ENCODE results near the gene BDNF. TPM values are rescaled to one million over a fixed set of nuclear protein-coding genes. Genes with fewer than 3 reads are reported as not detected.

BDNF gene
- total and polyA plus RNA-seq, 2 donors (not counting 1 experiment from before 2014, with no cell fraction given), result 11.2 to 16.7 TPM

DNA sequence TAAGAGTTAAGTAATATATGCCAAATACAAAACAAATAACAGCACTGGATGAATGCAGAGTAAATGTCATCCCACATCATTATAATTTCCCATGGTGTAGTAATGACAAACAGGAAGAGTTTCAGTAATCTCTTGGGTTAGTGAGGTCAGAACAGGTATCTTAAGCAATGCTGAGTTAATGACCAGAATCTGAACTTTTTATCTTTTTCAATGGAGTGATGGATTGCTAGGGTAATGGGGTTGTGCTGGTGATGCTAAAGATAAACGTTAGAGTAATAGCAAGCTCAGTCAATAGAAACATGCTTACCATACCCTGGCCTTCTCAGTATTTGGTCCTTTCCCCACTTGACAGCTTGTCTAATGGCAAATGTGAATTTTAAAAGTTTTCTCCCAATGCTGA is 11.5 kb upstream of the BDNF start:
- Histone ChIP-seq H3K79me2 (ENCODE audit: control insufficient read depth, insufficient read depth, low read length) (no peaks in the 10 kb centered on the region), H3K27ac (ENCODE audit: insufficient read depth, low read length) (no peak overlapping the region), H4K20me1 (ENCODE audit: control insufficient read depth, extremely low read depth, insufficient read depth, low read length) (no peaks in the 10 kb centered on the region), H3K27me3 (ENCODE audit: control insufficient read depth, insufficient read depth, low read length) (no peaks in the 10 kb centered on the region), H3K36me3 (ENCODE audit: control insufficient read depth, insufficient read depth, low read length) (no peaks in the 10 kb centered on the region), H2AFZ (ENCODE audit: low read length) (no peak overlapping the region), H3K4me1 (ENCODE audit: control insufficient read depth, extremely low read depth, insufficient read depth, low read length) (no peaks in the 10 kb centered on the region), H3K9ac (ENCODE audit: insufficient read depth, low read length) (no peak overlapping the region), H3K4me3 (replicated peaks in 1 of 4; ENCODE audit: control extremely low read depth in 1 of 4, insufficient read depth in 1 of 4, low read depth in 3 of 4, low read length in 4 of 4) (no peak overlapping the region), H3K4me2 (ENCODE audit: extremely low read depth, insufficient read depth, low read length) (no peak overlapping the region), H3K9me3 (ENCODE audit: control insufficient read depth, insufficient read depth, low read depth, low read length) (no peaks in the 10 kb centered on the region)
- TF ChIP-seq, protein P1, sequence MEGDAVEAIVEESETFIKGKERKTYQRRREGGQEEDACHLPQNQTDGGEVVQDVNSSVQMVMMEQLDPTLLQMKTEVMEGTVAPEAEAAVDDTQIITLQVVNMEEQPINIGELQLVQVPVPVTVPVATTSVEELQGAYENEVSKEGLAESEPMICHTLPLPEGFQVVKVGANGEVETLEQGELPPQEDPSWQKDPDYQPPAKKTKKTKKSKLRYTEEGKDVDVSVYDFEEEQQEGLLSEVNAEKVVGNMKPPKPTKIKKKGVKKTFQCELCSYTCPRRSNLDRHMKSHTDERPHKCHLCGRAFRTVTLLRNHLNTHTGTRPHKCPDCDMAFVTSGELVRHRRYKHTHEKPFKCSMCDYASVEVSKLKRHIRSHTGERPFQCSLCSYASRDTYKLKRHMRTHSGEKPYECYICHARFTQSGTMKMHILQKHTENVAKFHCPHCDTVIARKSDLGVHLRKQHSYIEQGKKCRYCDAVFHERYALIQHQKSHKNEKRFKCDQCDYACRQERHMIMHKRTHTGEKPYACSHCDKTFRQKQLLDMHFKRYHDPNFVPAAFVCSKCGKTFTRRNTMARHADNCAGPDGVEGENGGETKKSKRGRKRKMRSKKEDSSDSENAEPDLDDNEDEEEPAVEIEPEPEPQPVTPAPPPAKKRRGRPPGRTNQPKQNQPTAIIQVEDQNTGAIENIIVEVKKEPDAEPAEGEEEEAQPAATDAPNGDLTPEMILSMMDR (conservative IDR thresholded peaks at IDR 0.05 in 1 of 2, IDR thresholded peaks at IDR 0.05 in 1 of 2; ENCODE audit: low read depth in 1 of 2, low read length in 2 of 2), result no peak
- no peak for TF ChIP-seq EZH2 (IDR thresholded peaks at IDR 0.05; ENCODE audit: low read length, missing control alignments)
- no peak for DNase-seq (ENCODE audit: low read depth in 2 of 2)

DNA sequence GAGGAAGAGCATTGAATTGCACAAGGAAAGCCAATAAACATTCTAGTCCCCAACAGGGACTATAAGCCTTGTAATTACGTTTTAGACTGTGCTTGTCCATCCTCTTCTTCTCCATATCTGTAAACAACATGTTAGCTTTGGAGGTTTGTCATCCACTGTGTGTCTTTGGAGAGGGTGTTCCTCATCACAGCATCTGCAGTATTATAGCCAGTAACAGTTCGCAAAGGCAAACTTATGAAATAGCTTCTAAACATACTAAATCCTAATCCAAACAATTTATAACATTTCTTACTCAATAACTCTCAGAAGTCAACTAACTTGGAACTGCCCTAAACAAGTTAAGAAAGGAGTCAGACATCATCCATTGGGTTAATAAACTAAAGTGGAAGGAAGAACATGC is 10.3 kb upstream of the BDNF start:
- TF ChIP-seq, protein P1 (conservative IDR thresholded peaks at IDR 0.05 in 1 of 2, IDR thresholded peaks at IDR 0.05 in 1 of 2; ENCODE audit: low read depth in 1 of 2, low read length in 2 of 2), result no peak
- no peak for TF ChIP-seq EZH2 (IDR thresholded peaks at IDR 0.05; ENCODE audit: low read length, missing control alignments)
- DNase-seq (ENCODE audit: low read depth in 2 of 2), result peak in 1 of 2 donors; percentile 46
- H4K20me1 ChIP-seq (ENCODE audit: control insufficient read depth, extremely low read depth, insufficient read depth, low read length), result no peaks in the 10 kb centered on the region
- H3K4me3 ChIP-seq (replicated peaks in 1 of 4; ENCODE audit: control extremely low read depth in 1 of 4, insufficient read depth in 1 of 4, low read depth in 3 of 4, low read length in 4 of 4), result no peak overlapping the region
- no peak overlapping the region for H3K4me2 ChIP-seq (ENCODE audit: extremely low read depth, insufficient read depth, low read length)
- no peak overlapping the region for H2AFZ ChIP-seq (ENCODE audit: low read length)
- no peaks in the 10 kb centered on the region for H3K79me2 ChIP-seq (ENCODE audit: control insufficient read depth, insufficient read depth, low read length)
- H3K9ac ChIP-seq (ENCODE audit: insufficient read depth, low read length), result no peak overlapping the region
- no peaks in the 10 kb centered on the region for H3K27me3 ChIP-seq (ENCODE audit: control insufficient read depth, insufficient read depth, low read length)
- H3K9me3 ChIP-seq (ENCODE audit: control insufficient read depth, insufficient read depth, low read depth, low read length), result no peaks in the 10 kb centered on the region
- H3K4me1 ChIP-seq (ENCODE audit: control insufficient read depth, extremely low read depth, insufficient read depth, low read length), result no peaks in the 10 kb centered on the region
- H3K36me3 ChIP-seq (ENCODE audit: control insufficient read depth, insufficient read depth, low read length), result no peaks in the 10 kb centered on the region
- H3K27ac ChIP-seq (ENCODE audit: insufficient read depth, low read length), result no peak overlapping the region

DNA sequence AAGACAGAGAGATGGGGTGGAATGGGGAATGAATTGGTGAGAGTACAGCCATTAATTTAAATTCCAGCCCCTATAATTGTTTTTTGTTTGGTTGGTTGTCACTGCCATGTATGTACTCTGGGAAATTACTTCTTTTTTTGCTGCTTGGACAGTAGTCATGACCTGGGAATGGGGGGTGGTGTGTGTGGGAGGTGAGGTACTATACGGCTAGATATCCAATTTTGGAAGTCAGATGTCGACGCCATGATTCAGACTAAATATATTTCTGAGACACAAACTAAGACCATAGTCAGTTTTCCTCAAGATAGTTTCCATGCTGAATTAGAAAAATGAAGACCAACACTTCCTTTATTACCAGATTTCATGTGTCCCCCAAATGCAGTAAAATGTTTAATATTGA is 7.4 kb upstream of the BDNF start:
- Histone ChIP-seq H3K79me2 (ENCODE audit: control insufficient read depth, insufficient read depth, low read length) (no peaks in the 10 kb centered on the region), H4K20me1 (ENCODE audit: control insufficient read depth, extremely low read depth, insufficient read depth, low read length) (no peaks in the 10 kb centered on the region), H3K27ac (ENCODE audit: insufficient read depth, low read length) (no peak overlapping the region), H2AFZ (ENCODE audit: low read length) (no peak overlapping the region), H3K36me3 (ENCODE audit: control insufficient read depth, insufficient read depth, low read length) (no peaks in the 10 kb centered on the region), H3K4me2 (ENCODE audit: extremely low read depth, insufficient read depth, low read length) (no peak overlapping the region), H3K4me1 (ENCODE audit: control insufficient read depth, extremely low read depth, insufficient read depth, low read length) (no peaks in the 10 kb centered on the region), H3K4me3 (replicated peaks in 1 of 4; ENCODE audit: control extremely low read depth in 1 of 4, insufficient read depth in 1 of 4, low read depth in 3 of 4, low read length in 4 of 4) (no peak overlapping the region), H3K27me3 (ENCODE audit: control insufficient read depth, insufficient read depth, low read length) (no peaks in the 10 kb centered on the region), H3K9ac (ENCODE audit: insufficient read depth, low read length) (no peak overlapping the region), H3K9me3 (ENCODE audit: control insufficient read depth, insufficient read depth, low read depth, low read length) (no peaks in the 10 kb centered on the region)
- peak in 1 of 2 donors; percentile 19 for DNase-seq (ENCODE audit: low read depth in 2 of 2)
- TF ChIP-seq, protein P1 (conservative IDR thresholded peaks at IDR 0.05 in 1 of 2, IDR thresholded peaks at IDR 0.05 in 1 of 2; ENCODE audit: low read depth in 1 of 2, low read length in 2 of 2), result no peak
- no peak for TF ChIP-seq EZH2 (IDR thresholded peaks at IDR 0.05; ENCODE audit: low read length, missing control alignments)
